Gastroesophageal sphincter (tissue), 3 donors: ENCODE measurements around the gene PITPNB.

Source experiments
- POLR2A ChIP-seq, 2 donors: fragments of 450-650 bp; IDR thresholded peaks; one replicate each; pipeline ENCODE4 v1.6.1; 2017; ENCODE audit warnings: antibody characterized with exemption in 2 of 2, mild to moderate bottlenecking in 2 of 2, moderate library complexity in 1 of 2
- TF ChIP-seq, protein P1 (sequence below), 4 experiments: fragments of 200-600 bp in 2 of 4; fragments of 450-650 bp in 2 of 4; sonication (generic) in 1 of 4; IDR thresholded peaks; one replicate each; pipeline ENCODE4 v1.5.1; 2017 to 2019; ENCODE audit warnings: antibody characterized with exemption in 4 of 4, mild to moderate bottlenecking in 2 of 4, moderate library complexity in 2 of 4

DNA sequence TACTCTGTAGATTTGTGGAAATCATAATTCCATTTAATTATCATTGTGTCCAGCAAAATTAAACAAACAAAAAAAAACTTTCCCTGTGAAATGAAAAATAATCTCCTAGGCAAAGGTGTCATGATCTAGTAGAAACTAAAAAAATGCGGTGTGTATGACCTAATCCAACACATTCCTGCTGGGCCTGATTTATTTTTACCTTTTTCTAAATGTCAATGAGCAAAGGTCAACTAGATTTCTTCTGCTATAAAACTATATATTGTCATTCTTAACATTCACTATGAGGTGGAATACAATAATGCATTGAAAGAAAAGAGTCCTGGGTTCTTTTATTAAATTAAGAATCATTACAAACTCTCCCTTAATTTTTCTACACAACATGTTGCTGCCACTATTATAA lies 60.4 kb downstream of the PITPNB start:
- TF ChIP-seq, protein P1, sequence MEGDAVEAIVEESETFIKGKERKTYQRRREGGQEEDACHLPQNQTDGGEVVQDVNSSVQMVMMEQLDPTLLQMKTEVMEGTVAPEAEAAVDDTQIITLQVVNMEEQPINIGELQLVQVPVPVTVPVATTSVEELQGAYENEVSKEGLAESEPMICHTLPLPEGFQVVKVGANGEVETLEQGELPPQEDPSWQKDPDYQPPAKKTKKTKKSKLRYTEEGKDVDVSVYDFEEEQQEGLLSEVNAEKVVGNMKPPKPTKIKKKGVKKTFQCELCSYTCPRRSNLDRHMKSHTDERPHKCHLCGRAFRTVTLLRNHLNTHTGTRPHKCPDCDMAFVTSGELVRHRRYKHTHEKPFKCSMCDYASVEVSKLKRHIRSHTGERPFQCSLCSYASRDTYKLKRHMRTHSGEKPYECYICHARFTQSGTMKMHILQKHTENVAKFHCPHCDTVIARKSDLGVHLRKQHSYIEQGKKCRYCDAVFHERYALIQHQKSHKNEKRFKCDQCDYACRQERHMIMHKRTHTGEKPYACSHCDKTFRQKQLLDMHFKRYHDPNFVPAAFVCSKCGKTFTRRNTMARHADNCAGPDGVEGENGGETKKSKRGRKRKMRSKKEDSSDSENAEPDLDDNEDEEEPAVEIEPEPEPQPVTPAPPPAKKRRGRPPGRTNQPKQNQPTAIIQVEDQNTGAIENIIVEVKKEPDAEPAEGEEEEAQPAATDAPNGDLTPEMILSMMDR (IDR thresholded peaks at IDR 0.05): no peak
- no peak for TF ChIP-seq POLR2A (IDR thresholded peaks at IDR 0.05)
